ENCODE measurements around the gene PITPNC1. TPM values are rescaled to one million over a fixed set of nuclear protein-coding genes. Genes with fewer than 3 reads are reported as not detected.
"Not testable (repeated sequence)": the region's sequence is repeated elsewhere in the genome, so short reads cannot be mapped to it uniquely, and the experiment has no call there.

The PITPNC1 gene
- total RNA-seq, 1 donor from 2014 or later: 5.4 TPM

DNA sequence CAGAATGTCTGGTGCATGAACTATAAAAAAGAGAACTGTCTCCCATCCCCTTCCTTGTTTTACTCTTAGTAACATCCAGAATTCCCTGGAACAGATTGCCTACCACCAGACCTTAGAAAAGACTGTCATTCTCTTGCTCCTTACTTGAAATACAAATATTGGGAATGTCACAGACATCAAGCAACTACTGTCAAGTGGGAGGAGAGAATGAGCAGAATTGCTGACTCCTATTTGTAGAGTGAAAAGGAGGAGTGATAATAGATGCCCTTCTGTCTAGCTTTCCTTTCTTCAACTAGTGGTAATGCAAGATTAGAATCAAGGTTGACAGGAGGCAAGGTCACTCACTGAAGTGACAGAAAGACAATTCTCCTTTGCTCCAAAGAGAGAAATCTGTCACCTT is 316.7 kb downstream of the PITPNC1 start:
- H3K36me3 Mint-ChIP-seq (ENCODE audit: low read depth): no peaks in the 10 kb centered on the region
- TF ChIP-seq, protein P1, sequence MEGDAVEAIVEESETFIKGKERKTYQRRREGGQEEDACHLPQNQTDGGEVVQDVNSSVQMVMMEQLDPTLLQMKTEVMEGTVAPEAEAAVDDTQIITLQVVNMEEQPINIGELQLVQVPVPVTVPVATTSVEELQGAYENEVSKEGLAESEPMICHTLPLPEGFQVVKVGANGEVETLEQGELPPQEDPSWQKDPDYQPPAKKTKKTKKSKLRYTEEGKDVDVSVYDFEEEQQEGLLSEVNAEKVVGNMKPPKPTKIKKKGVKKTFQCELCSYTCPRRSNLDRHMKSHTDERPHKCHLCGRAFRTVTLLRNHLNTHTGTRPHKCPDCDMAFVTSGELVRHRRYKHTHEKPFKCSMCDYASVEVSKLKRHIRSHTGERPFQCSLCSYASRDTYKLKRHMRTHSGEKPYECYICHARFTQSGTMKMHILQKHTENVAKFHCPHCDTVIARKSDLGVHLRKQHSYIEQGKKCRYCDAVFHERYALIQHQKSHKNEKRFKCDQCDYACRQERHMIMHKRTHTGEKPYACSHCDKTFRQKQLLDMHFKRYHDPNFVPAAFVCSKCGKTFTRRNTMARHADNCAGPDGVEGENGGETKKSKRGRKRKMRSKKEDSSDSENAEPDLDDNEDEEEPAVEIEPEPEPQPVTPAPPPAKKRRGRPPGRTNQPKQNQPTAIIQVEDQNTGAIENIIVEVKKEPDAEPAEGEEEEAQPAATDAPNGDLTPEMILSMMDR (IDR thresholded peaks at IDR 0.05): no peak
- H3K9me3 Mint-ChIP-seq (ENCODE audit: low read depth): peaks cover 3% of the 10 kb centered on the region
- H3K4me1 Mint-ChIP-seq (ENCODE audit: low read depth): no peaks in the 10 kb centered on the region
- DNase-seq (ENCODE audit: low spot score): no peak
- no peaks in the 10 kb centered on the region for H3K27me3 Mint-ChIP-seq (ENCODE audit: low read depth)
- H3K27ac Mint-ChIP-seq (ENCODE audit: unreplicated experiment): no peak overlapping the region
- H3K4me3 Mint-ChIP-seq (ENCODE audit: unreplicated experiment): no peak overlapping the region

DNA sequence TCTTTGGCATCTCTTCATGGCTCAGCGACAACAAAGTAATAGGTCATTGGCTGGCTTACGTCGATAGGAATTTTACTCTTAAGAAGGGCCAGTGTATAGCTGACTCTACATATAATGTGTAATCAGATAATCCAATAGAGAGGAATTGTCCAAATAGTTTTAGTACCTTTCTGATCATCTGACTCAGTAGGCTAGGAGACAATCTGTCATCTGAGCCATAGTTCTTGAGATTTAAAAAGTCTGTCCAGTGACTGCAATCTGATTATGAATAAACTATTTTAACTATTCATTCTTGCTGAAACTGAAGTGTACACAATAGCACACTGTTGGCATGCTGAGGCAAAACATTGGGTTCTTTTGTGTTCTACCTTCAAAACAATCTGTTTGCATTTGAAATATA is 319.3 kb downstream of the PITPNC1 start:
- Mint-ChIP-seq H3K36me3 (ENCODE audit: low read depth) (no peaks in the 10 kb centered on the region), H3K9me3 (ENCODE audit: low read depth) (peaks cover 3% of the 10 kb centered on the region), H3K4me3 (ENCODE audit: unreplicated experiment) (no peak overlapping the region), H3K27me3 (ENCODE audit: low read depth) (no peaks in the 10 kb centered on the region), H3K27ac (ENCODE audit: unreplicated experiment) (no peak overlapping the region), H3K4me1 (ENCODE audit: low read depth) (no peaks in the 10 kb centered on the region)
- TF ChIP-seq, protein P1 (IDR thresholded peaks at IDR 0.05): no peak
- no peak for DNase-seq (ENCODE audit: low spot score)

DNA sequence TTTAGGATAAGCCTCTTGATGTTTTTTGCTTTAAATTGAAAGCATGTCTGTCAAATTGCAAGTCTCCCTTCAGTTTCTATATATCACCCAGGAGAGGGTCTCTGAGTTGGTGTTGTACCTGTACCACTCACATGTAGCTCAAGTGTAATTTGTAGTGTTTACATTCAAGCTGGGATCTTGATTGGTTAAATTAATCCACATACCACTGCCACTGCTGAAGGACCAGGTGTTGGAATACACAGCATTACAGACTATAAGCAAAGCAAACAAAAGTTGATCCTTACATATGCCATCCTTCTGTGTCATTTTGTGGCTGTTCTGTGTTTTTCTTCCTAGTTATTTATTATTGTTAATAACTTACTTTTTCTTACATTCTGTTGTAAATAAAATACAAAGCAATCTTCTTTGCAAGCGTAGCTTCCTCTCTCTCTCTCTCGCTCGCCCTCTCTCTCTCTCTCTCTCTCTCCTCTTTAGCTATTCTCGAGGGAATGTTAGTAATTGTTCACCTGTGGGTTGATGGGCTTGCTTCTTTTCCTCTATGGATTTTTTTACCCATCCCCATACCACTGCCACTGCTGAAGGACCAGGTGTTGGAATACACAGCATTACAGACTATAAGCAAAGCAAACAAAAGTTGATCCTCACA is 319.9 kb downstream of the PITPNC1 start:
- DNase-seq (ENCODE audit: low spot score): no peak
- peaks cover 3% of the 10 kb centered on the region for H3K9me3 Mint-ChIP-seq (ENCODE audit: low read depth)
- H3K4me1 Mint-ChIP-seq (ENCODE audit: low read depth): no peaks in the 10 kb centered on the region
- H3K27me3 Mint-ChIP-seq (ENCODE audit: low read depth): no peaks in the 10 kb centered on the region
- no peaks in the 10 kb centered on the region for H3K36me3 Mint-ChIP-seq (ENCODE audit: low read depth)
- H3K27ac Mint-ChIP-seq (ENCODE audit: unreplicated experiment): no peak overlapping the region
- TF ChIP-seq, protein P1 (IDR thresholded peaks at IDR 0.05): no peak
- no peak overlapping the region for H3K4me3 Mint-ChIP-seq (ENCODE audit: unreplicated experiment)

DNA sequence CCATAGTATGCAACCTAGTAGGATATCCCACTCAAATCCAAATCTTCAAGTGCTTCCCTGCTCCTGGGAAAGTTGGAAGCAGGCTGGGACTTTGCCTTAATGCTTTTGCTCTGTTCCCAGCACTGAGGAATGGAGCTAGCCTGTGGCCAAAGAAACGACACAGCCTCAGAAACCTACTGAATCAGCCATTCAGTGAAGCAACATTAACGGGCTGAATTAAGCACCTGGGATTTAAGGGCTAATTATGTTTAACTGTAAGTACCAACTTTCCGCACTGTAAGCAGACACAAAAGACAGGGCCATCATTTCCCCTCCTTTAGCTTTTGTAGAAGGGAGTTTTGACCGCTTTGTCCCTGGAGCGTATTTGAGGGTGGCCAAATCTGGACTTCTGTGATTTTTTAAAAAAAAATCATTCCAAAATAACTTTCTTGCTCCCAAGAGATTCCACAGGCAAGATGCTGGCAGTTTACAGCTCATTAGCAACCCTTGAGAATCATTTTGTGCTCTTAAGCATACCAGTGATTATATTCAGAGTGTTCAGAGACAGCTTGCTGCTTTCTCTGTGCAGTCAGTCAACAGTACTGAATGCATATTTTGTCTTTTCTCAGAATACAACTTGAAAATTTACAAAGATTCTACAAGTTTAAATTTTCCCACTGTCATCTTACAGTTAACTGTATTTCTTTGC is 323.1 kb downstream of the PITPNC1 start:
- no peak for DNase-seq (ENCODE audit: low spot score)
- Mint-ChIP-seq H3K4me1 (ENCODE audit: low read depth) (no peaks in the 10 kb centered on the region), H3K27ac (ENCODE audit: unreplicated experiment) (no peak overlapping the region), H3K4me3 (ENCODE audit: unreplicated experiment) (no peak overlapping the region), H3K9me3 (ENCODE audit: low read depth) (no peaks in the 10 kb centered on the region), H3K36me3 (ENCODE audit: low read depth) (no peaks in the 10 kb centered on the region), H3K27me3 (ENCODE audit: low read depth) (no peaks in the 10 kb centered on the region)
- TF ChIP-seq, protein P1 (IDR thresholded peaks at IDR 0.05): no peak

DNA sequence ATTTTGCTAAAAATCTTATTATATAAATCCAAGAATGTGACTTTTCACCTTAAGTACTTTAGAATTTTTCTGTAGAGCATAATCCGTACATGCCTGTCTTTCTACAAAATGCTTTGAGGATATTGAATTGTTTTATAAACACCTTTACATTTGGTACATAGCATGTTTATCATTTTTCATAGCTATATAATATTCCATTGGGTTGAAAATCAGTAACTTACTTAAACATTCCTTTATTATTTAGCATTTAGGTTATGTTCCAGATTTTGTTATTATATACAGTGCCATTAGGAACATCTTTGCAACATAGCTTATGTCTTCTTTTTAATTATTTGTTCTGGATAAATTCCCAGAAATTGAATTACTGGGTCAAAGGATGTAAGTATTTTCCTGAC is 323.6 kb downstream of the PITPNC1 start:
- Mint-ChIP-seq H3K9me3 (ENCODE audit: low read depth) (no peaks in the 10 kb centered on the region), H3K27me3 (ENCODE audit: low read depth) (no peaks in the 10 kb centered on the region), H3K36me3 (ENCODE audit: low read depth) (no peaks in the 10 kb centered on the region), H3K4me1 (ENCODE audit: low read depth) (no peaks in the 10 kb centered on the region), H3K27ac (ENCODE audit: unreplicated experiment) (no peak overlapping the region), H3K4me3 (ENCODE audit: unreplicated experiment) (no peak overlapping the region)
- TF ChIP-seq, protein P1 (IDR thresholded peaks at IDR 0.05): no peak
- DNase-seq (ENCODE audit: low spot score): no peak

DNA sequence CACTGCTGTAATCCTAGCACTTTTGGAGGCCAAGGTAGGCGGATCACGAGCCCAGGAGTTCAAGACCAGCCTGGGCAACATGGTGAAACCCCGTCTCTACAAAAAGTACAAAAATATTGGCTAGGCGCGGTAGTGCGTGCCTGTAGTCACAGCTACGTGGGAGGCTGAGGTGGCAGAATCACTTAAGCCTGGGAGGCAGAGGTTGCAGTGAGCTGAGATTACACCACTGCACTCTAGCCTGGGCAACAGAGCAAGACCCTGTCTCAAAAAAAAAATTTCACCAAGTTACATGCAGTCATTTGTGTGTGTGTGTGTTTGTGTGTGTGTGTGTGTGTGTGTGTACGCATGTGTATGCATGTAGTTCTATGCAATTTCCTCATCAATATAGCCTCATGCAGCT is 325.8 kb downstream of the PITPNC1 start:
- not testable (repeated sequence) for H3K27ac Mint-ChIP-seq (ENCODE audit: unreplicated experiment); H3K4me1 Mint-ChIP-seq (ENCODE audit: low read depth); DNase-seq (ENCODE audit: low spot score); H3K4me3 Mint-ChIP-seq (ENCODE audit: unreplicated experiment); H3K36me3 Mint-ChIP-seq (ENCODE audit: low read depth); H3K9me3 Mint-ChIP-seq (ENCODE audit: low read depth); H3K27me3 Mint-ChIP-seq (ENCODE audit: low read depth)
